Kasumi-1 (cell line): ENCODE data around the gene DBI.

ENCODE experiments used
- DNase-seq, 2 experiments: peaks; one replicate each; lab custom pipeline; 2025; lab: John Stamatoyannopoulos, UW

The DBI gene

DNA sequence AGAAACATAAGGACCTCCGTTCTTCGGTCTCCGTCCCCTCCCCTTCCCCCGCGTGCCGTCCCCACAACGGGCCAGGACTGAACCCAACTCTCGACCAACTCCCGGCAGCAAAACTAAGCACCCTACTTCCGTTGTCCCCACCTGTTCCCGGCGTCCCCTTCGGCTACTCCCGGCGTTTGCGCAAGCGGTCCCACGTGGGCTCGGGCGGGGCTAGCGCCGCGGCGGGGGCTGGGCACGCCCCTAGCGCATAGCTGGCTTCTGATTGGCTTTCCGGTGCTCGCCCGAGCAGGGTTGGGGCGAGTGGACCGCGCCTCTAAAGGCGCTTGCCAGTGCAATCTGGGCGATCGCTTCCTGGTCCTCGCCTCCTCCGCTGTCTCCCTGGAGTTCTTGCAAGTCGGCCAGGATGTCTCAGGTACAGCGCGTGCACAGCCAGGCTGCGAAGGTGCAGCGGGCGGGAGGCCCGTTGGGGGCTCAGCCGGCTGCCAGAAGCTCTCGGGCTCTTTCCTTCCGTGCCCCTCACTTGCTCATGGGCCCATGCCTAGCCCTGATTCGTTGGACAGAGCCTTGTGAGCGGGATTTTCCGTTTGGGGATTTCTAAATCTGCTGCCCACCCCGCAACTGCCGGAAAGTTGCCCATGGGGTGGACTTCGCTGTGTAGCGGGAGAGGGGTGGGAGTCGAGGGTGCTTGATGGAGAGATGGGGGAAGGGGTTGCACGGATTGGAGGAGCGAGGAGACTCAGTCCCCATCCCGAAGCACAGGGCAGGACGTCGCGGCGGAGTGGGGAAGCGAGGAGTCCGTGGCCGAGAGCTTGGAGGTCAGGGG is at the start of gene DBI, which contains the start of gene C2orf76:
Gene DBI (plus strand): TSS at position 329 of the 823 bp plus-strand sequence. CDS start 75 bp downstream, at position 404.
Gene C2orf76 (minus strand): TSS at position 186 of the 823 bp plus-strand sequence. CDS start 26,875 bp downstream, outside the sequence.
- DNase-seq = peak; percentile 93 to 96

DNA sequence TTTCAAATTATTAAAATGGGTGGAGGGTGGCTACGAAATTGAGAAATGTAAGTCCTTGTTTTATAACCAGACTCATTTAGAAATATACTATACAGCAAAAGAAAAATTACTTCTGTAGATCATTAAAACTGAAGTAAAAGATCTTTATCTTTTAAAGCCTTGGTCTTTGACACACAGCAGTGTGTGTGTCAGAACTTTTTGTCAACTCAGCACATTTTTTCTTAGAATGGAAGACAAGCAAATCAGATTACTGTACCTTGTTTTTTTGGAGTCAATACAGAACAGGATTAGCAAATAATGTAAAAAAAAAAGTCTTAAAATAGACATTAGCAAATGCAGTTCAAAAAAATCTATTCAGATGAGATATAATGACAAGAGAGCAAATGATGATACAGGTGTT is 49.2 kb upstream of the DBI start:
- no peak for DNase-seq

DNA sequence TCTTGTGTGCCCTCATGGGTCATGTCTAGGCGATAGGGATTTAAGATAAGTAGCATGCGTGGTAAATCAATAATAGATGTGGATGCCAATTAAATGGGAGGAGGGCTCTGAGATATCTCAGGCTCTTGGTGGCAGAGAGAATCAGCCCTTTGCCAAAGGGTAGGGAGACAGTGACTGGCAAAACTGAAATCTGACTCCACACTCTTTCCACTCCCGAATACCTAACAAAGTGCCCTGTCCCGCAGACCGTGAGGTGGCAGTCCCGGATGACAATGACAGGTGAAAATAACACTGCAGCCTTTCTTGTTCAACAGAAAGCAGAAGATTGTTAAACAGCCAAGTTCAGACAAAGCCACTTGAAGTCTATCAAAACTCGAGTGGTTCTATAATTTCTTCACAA is 47.2 kb upstream of the DBI start:
- no peak for DNase-seq

DNA sequence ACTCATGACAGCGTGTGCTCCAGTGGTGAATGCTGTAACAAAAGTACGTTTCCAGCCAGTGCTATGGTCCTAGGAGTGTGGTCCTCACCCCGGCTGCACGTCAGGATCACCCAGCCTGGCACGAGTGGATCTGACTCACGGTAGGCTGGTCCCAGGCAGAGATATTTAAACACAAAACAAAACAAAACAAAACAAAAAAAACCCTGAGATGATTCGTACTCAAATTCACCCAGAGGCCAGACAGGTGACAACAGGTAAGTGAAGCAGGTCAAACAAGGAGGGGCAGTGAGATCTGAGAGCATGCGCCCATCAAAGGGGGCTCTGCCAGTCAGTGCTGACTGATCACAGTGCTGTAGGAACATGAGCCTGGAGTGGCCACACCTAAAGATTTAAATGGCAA is 43.3 kb upstream of the DBI start:
- no peak for DNase-seq

DNA sequence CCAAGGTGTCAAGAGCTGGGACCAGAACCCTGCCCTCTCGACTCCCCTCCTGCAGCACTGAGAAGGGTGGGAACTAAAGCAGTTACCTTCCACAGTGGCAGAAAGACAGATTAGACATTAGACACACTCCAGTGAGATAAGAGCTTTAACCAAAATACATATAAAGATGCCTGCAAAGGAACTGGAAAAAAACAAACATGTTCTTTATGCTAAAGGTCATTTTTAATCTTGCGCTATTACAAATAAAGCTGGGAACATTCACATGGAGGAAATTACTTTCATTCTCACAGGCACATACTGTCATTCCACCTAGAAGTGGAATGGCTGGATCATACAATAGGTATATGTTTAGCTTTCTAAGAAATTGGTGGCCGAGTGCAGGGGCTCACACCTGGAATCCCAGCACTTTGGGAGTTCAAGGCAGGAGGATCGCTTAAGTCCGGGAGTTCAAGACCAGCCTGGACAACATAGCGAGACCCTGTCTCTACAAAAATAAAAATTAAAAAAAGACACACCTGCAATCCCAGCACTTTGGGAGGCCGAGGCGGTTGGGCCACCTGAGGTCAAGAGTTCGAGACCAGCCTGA is 42.0 kb upstream of the DBI start:
- DNase-seq = no peak

DNA sequence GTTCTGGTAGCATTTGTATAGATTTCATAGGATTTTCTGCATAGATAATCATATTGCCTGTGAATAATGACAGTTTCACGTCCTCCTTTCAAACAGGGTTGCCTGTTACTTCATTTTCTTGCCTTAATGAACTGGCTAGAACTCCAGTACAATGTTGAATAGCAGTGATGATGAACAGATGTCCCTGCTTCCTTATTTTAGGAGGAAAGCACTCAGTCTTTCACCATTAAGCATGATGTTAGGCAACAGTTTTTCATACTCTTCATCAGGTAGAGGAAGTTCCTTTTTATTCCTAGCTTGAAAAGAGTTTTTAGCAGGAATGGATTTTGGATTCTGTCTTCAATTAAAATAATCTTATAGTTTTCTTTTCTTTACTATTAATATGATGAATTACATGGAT is 39.8 kb upstream of the DBI start:
- peak; percentile 38 to 39 for DNase-seq

DNA sequence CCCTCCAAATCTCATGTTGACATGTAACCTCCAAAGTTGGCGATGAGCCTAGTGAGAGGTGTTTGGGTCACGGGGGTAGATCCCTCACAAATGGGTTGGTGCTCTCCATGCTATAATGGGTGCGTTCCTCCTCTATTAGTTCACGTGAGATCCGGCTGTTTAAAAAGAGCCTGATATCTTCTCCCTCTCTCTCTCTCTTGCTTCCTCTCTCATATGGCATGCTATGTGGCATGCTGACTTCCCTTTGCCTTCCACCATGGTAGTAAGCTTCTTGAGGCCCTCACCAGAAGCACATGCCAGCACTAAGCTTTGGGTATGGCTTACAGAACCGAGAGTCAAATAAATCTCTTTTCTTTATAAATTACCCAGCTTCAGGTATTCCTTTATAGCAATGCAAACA is 39.3 kb upstream of the DBI start:
- DNase-seq = no peak

DNA sequence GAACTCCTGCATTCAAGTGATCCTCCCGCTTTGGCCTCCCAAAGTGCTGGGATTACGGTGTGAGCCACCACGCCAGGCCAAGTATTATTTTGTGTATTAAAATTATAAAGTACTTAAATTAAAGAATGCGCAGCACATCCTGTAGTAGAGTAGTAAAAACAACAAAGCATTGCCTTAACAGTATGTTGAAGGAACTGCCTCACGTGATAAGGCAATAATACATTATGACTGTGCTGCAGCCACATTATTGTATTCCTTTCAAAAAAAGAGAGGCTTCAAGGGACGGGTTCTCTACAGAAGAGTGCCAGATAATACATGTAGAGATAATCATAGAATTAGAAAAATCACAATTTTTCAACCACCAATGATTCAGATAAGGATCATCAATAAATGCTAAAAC is 33.8 kb upstream of the DBI start:
- no peak for DNase-seq

DNA sequence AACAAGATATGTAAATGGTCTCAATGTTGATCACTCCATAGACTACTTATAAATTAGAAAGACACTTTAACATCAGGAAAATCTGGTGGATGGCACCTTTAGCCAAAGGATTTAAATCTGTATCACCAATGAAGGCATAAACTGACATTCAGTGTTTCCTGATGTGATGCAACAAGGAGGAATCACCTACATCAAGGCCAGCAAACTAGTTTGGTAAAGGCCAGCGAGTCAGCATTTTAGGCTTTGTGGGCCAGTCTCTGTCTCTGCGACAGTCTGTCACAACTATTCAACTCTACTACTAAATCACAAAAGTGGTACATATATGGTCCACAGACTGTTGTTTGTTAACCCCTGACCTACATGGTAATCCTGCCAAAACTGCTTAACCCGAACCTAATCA is 33.4 kb upstream of the DBI start:
- DNase-seq = no peak

DNA sequence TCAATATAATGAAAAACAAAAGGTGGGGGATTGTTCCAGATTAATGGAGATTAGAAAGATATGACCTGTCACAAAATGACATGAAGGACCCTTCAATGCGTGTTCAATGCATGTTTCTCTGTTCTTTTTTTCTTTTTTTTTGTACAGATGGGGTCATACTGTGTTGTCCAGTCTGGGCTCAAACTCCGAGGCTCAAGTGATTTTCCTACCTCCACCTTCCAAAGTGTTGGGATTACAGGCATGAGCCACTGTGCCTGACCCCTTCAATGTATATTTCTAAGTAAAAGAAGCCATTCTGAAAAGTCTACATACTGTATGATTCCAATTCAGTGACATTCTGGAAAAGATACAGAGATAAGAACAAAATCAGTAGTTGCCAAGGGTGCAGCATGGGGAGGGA is 32.9 kb upstream of the DBI start:
- no peak for DNase-seq

DNA sequence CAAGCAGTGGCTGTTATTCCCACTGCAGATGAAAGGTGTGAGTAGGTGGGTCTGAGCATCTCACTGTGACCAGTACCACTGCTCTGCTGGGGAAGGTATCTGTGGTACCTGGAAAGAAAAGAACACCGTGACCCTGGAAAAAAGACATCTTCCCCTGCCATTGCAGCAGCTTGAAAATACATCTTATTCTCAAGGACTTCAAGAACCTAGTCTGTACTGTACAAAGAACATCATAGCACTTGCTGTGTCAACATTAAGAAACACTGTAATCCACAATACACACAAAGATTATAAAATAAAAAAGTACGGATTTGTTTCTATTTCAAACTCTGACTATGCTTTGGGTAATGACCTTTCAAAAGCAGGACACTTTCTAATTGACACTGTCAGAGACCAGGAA is 29.0 kb upstream of the DBI start:
- DNase-seq = no peak

DNA sequence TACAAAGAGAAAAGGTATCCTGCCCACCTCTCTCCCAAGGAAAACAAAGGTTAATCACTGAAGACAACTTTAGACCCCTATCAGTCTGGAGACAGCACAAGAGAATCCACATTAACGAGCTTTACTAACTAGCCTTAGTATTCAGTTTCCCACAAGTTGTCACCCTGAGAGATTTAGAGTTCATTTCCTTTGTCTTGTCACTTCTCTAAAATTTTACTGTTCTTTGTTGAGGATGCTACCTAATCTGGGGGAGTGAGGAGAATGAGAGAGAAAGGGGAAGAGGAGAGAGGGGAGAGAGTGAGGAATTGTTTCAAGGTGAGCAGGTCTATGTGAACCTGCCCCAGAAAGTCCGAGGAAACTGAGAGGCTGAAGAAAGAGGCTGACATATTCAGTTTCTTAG is 28.5 kb upstream of the DBI start:
- peak; percentile 48 to 55 for DNase-seq

DNA sequence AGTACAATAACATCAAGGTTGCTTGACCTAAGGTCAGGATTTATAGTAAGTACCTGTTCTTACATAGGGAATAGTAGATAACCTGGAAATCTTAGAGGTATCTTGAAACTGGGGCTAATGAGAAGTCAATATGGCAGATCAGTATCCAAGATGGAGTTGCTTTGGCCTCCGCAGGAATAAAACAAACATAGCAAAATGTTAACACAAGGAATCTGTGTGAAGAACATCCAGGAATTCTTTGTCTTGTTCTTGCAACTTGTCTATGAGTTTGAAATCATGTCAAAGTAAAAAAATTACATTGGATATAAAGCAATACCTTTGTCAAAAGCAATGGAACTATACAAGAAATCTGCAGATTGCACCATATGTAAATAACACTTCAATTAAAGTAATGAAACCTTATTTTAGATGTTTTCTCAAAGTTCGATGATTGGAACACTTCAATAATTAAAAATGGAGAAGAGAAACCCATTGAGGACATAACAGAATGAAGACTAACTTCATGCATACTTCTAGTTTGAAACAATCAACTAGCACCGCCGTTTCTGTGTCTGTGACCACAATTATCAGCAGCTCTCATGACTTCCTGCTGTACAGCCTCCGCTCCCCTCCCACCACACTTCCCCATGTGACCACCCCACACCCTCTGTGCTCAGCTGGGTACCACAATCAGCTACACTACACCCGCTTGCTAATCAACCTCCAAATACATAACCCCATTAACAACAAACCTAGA is 27.8 kb upstream of the DBI start:
- DNase-seq = peak; percentile 81

DNA sequence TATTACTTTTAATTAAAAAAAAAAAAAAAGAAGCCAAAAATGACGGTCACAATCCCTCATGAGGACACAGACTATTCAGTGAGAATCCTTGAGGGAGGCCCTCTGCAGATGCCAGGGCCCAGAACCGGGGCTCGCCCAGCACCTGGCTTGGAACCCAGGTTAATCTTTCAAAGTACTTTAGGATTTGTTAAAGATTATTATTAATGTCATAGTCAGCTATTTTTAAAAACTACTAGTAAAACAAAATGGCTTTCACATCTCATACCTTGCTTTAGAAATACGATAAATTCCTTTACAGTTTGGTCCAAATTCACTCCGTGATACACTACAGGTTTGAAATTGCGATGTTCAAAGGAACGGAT is 27.2 kb upstream of the DBI start:
- no peak for DNase-seq

DNA sequence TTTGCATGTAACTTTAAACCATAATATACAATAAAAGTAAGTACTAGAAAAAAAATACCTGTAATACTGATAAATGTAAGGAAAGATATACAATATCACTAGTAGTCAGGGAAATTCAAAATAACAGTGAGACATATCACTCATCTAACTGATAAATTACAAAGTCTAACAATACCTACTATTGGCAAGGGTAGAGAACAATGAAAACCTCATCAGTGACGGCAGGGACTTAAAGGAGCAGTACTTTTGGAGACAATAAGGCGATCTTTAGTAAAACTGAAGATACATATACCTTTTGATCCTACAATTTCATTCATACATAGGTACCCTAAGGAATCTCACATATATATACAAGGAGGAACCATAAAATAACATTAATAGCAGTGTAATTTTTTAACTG is 25.1 kb upstream of the DBI start:
- no peak for DNase-seq

DNA sequence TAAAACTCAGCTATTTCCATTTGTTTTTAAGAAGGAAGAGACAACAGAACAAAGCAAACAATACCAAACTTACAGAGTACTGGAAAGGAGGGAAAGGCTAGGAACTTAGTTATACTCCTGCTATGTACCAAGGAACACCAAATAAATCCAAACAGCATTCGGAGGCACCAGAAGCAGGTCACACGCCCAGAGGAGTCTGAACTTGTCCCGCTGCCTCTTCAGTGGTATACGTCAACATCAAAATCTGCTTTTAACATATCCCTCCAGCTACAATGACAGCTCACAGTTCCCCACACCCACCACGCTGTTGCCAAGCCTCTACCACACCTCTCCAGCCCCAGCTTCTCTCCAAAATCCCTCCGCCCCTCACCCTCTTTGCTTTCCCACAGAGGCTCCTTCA is 17.5 kb upstream of the DBI start:
- no peak for DNase-seq

DNA sequence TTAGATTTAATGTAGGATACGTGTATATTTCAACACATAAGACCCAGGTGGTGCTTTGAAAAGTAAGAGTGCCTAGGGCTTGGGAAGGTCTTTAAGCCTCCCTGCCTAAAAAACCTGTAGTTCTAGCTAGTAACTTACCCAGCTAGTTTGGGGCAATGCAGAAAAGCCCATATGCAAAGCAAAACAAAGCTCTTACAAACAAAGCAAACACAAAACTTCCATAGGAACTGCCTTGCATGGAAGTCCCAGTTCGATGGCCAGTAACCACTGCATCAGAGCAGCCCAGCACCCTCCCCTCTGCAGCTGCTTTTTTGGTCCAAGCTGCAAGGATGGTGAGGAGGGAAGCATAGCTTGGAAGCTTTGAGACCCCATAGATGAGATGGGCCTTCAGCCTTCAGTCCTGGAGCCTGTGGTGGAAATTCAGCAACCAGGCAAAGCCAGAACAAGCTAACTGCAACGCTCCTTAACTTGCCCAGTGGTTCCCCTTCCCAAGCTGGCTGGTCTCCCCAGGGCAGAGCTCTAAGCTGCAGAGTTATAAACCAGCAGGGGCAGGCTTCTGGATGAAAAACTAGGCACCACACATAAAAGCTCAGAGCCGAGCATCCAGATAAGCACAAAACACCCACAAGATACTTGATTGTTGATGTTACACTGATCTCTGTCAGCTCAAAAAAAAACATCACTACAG is 16.3 kb upstream of the DBI start:
- peak; percentile 6 for DNase-seq

DNA sequence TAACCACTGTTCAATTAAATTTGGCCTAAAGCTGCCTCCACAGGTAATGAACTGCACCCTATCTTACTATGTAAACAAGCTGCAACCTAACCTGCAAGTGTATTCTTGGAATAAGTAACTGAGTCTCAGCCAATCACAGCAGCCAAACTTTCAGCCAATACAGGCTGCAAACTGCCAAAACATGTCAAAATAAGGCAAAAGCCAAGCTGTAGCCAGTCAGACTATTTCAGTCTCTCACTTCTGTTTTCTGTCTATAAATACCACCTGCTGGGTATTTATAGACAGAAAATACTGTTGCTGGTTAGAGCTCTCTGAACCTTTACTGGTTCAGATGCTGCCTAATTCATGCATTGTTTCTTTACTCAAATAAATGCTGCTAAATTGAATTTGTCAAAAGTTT is 14.4 kb upstream of the DBI start:
- peak; percentile 27 to 34 for DNase-seq

DNA sequence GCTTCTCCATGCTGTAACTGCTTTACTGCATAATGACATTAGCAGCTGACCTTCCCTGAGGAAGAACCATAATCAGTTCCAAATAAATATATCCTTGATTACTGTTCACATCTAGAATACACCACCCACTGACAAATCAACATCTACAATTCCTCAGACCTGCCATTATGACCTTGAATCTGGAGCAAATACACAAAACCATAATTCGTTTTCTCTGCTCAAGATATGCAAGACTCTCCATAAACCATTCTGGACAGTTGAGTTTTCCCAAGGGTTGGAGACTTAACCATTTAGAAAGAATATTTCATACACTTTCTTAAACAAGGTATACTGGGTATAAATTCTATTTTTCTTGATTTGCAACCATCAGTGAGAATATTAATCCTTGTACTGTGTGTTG is 11.9 kb upstream of the DBI start:
- no peak for DNase-seq

DNA sequence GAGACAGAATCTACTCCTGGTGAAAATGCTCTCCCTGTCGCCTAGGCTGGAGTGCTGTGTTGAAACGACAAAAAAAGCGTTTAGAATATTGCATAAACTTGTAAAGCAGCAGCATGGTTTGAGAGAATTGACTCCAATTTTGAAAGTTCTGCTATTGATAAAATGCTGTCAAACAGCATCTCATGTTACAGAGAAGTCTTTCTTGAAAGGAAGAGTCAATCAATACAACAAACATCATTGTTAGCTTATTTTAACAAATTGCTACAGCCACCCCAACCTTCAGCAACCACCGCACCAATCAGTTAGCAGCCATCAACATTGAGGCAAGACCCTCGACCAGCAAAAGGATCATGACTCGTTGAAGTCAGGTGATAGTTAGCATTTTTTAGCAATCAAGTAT is 7.0 kb upstream of the DBI start:
- DNase-seq = no peak

DNA sequence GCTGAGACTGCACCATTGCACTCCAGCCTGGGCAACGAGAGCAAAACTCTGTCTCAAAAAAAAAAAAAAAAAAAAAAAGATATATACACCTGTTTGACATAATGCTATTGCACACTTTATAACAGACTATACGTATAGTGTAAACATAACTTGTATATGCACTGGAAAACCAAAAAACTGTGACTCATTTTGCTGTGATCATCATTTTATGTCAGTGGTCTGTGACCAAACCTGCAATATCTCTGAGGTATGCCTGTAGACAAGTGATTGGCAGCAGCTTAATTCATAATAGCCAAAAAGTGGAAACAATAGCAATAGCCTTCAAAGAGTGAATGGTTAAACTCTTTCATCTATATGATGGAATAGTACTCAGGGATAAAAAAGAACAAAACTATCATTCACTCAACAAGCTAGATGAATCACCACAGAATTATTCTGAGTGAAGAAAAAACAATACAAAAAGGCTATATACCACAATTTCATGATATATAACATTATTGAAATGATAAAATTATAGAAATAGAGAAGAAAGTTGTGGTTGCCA is 6.3 kb upstream of the DBI start:
- DNase-seq = no peak

DNA sequence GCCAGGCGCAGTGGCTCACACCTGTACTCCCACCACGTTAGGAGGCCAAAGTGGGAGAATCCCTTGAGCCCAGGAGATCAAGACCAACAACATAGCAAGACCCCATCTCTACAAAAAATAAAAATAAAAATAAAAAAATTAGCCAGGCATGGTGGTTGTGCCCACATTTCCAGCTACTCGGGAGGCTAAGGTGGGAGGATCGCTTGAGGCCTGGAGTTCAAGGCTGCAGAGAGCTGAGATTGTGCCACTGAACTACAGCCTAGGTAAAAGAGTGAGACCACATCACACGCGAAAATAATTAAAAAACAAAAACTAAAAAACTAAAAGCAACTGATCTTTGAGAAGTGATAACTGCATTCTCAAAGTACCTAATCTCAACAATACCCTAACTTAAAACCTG is 2.0 kb upstream of the DBI start:
- DNase-seq = no peak
